Measurements from ENCODE around the gene RAVER2.

The RAVER2 gene

DNA sequence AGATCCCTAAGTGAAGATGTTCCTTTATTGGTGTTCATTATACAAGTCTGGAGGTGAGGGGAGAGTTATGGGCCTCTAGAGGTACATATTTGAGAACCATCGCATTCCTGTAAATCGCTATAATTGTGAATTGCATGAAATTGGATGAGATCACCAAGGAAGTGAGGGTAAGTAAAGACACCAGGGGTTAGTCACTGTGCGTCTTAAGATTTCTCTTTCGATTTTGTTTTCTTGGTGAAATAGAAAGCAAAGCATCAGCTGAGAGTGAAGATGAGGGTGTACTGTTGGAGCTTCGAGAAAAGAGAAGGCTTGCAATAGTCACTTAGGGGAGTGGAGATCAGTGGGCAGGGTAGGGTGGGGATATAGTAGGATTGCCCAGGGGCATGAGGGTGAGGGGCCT is 82.1 kb downstream of the RAVER2 start:
- no peak overlapping the region for H3K4me3 ChIP-seq (ENCODE audit: low read length)
- no peak for TF ChIP-seq CTCF (IDR thresholded peaks at IDR 0.05; ENCODE audit: insufficient read depth, low read depth, low read length, missing control alignments)
- DNase-seq (ENCODE audit: low read depth): no peak

GRCh38 chr1:64828829-64829228 is 84.0 kb downstream of the RAVER2 start:
- TF ChIP-seq CTCF (IDR thresholded peaks at IDR 0.05; ENCODE audit: insufficient read depth, low read depth, low read length, missing control alignments): no peak
- DNase-seq (ENCODE audit: low read depth): no peak

DNA sequence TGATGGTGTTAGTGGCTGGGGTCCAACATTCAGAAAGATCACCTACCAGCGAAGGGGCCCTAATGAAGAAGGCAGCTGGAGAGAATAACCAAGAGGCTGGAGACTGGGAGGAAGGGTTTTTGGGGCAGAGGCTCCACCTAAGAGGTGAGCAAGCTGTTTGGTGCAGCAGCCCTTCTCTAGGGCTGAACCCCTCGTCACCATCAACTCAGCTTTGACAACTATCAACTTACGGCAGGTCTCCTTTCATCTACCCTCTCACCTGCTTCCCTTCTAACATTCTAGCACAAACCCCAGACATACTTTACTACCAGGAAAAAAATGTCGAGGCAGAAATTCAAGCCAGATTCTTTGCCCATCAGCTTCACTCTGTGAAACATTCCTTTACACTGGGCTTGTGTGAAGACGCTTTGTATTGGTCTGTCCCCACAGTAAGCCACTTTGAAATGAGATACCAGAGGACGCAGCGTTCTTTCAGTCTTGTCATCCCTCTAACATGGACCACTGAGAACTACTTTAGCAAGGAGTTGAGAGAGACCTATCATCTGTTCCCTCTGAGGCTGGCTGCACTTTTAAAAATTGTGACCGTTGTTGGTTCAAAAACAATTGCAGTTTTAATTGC is 84.6 kb downstream of the RAVER2 start:
- TF ChIP-seq CTCF (IDR thresholded peaks at IDR 0.05; ENCODE audit: insufficient read depth, low read depth, low read length, missing control alignments): no peak
- no peak overlapping the region for H3K4me3 ChIP-seq (ENCODE audit: low read length)
- DNase-seq (ENCODE audit: low read depth): no peak

More at GRCh38 chr1:64828829-64829228, 84.0 kb downstream of the RAVER2 start:
- H3K4me3 ChIP-seq (ENCODE audit: low read length): no peak overlapping the region

GRCh38 chr1:64830030-64830651 is 85.3 kb downstream of the RAVER2 start:
- TF ChIP-seq CTCF (IDR thresholded peaks at IDR 0.05; ENCODE audit: insufficient read depth, low read depth, low read length, missing control alignments): no peak
- H3K4me3 ChIP-seq (ENCODE audit: low read length): no peak overlapping the region
- no peak for DNase-seq (ENCODE audit: low read depth)

DNA sequence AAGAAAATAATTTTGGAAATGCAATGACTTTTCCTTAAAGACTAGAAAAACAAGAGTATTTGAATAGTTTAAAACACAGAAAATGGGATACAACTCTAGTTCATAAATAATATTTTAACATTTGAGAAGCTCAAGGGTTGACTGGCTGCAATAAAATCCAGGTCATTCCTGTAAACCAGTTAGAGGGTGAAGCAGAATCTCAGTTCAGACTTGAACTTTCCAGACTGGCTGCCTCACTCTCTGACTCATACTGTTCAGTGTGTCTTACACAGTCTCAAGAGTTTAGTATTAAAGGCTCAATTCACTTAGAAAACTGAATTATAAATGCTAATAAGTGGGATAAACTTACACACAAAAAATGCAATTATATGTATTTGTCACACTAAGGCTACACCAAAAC is 89.9 kb downstream of the RAVER2 start:
- no peak overlapping the region for H3K4me3 ChIP-seq (ENCODE audit: low read length)
- TF ChIP-seq CTCF (IDR thresholded peaks at IDR 0.05; ENCODE audit: insufficient read depth, low read depth, low read length, missing control alignments): no peak
- DNase-seq (ENCODE audit: low read depth): peak; percentile 81

- no peak for TF ChIP-seq CTCF (IDR thresholded peaks at IDR 0.05; ENCODE audit: insufficient read depth, low read depth, low read length, missing control alignments)
- DNase-seq (ENCODE audit: low read depth): no peak
- H3K4me3 ChIP-seq (ENCODE audit: low read length): no peak overlapping the region
Measured at GRCh38 chr1:64836802-64837201, 91.9 kb downstream of the RAVER2 start.

GRCh38 chr1:64838486-64838885 is 93.6 kb downstream of the RAVER2 start:
- TF ChIP-seq CTCF (IDR thresholded peaks at IDR 0.05; ENCODE audit: insufficient read depth, low read depth, low read length, missing control alignments): no peak
- no peak overlapping the region for H3K4me3 ChIP-seq (ENCODE audit: low read length)
- DNase-seq (ENCODE audit: low read depth): peak; percentile 13
